Activated T-helper 1 cell treated with anti-CD3 and anti-CD28 coated beads, Interleukin-2, amount 50 U/mL, for 16 hours (primary cell): ENCODE data around the gene RAI14.
"Not testable (repeated sequence)": the region's sequence is repeated elsewhere in the genome, so short reads cannot be mapped to it uniquely, and the experiment has no call there.

Experiments used
- DNase-seq, 2 donors: peaks; one replicate each; pipeline ENCODE4 v3.0.0-alpha.2; 2020; ENCODE audit warnings: low read depth in 1 of 2, low spot score in 1 of 2

RAI14 gene

GRCh38 chr5:34724741-34725140 is 68.6 kb downstream of the RAI14 start:
- no peak for DNase-seq

DNA sequence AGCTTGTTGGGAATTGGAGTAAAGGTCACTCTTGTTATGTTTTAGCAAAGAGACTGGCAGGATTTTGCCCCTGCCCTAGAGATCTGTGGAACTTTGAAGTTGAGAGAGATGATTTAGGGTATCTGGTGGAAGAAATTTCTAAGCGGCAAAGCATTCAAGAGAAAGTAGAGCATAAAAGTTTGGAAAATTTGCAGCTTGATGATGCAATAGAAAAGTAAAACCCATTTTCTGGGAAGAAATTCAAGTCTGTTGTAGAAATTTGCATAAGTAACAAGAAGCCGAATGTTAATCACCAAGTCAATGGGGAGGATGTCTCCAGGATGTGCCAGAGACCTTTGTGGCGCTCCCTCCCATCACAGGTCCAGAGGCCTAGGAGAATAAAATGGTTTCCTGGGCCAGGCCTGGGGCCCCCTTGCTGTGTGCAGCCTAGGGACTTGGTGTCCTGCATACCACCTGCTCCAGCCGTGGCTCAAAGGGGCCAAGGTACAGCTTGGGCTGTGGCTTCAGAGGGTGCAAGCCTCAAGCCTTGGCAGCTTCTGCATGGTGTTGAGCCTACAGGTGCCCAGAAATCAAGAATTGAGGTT is 71.1 kb downstream of the RAI14 start:
- DNase-seq = not testable (repeated sequence)

- DNase-seq = no peak
Observed at GRCh38 chr5:34728236-34728635, 72.1 kb downstream of the RAI14 start.

GRCh38 chr5:34731435-34732232 is 75.5 kb downstream of the RAI14 start:
- DNase-seq = no peak

DNA sequence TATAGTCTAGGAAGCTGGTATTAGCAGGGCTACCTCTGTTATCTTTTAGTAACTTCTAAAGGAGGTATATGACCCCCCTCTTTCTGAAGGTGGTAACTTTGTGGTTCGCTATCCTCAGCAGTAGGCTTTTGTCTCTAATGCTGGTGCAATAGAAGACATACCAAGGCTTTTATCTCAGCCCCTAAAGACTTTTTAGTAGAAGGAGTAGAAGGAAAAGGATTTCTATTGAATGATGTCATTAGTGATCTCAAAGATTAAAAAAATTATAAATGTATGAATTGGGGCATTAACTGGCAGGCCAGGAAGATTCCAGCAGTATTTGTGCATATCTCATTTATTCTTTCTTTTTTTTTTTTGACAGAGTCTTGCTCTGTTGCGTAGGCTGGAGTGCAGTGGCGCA is 78.2 kb downstream of the RAI14 start:
- no peak for DNase-seq

GRCh38 chr5:34735491-34736426 is 79.6 kb downstream of the RAI14 start:
- DNase-seq = no peak

- DNase-seq = no peak
Observed at GRCh38 chr5:34736445-34737115, 80.5 kb downstream of the RAI14 start.

DNA sequence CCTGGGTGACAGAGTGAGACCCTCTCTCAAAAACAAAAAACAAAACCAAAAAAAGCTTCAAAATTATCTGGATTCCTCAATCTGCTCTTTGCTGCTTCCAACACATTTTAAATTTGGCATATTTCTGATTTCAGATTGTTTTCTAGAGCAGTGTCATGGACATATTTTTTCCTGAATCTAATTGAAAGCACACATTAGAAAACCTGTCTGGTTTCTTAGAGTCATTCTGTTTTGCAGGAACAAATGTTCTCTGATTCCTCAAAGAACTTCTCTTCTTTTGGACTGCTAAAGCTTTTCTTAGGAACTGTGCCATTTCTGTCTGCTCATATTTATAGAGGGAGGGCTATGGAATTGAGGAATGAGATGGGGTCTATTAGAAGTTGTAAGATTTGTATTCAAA is 81.6 kb downstream of the RAI14 start:
- no peak for DNase-seq

DNA sequence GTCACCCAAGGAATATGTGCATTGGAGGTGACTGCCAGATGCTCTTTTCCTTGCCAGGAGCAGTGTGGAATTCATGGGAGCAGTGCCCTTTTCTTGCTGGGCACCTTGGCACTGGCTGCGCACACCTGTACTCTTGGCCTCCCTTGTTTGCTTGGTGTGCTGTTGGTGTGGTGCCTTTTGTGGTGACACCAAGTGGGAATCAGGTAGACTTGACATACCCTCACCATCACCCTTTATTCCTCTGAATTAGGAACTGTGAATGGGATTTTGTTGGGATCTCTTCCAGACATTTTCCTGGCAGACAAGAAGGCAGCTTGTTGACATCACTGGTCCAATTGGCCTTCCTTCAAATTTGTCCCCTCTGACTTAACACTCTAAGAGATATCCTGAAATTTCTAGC is 82.3 kb downstream of the RAI14 start:
- DNase-seq = no peak

- no peak for DNase-seq
Observed at GRCh38 chr5:34740389-34740806, 84.3 kb downstream of the RAI14 start.

DNA sequence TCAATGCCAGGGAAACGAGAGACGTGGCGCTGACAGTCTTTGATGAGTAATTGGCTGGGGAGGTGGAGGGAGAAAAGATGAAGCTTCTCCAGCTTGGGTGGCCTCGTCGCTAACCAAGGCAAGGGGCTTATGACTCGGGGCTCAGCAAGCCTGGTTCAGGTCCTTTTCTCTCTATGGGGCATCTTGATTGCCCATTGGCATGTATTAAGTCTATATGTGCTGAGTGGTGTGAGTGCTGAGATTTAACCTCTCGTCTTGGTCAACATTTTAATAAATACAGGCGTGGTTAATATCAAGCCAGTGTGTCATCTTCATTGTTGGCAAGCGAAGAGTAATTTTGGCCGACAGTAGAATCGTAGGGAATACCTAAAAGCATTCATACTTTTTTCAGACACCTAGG is 85.9 kb downstream of the RAI14 start:
- no peak for DNase-seq

- no peak for DNase-seq
Observed at GRCh38 chr5:34743878-34744277, 87.8 kb downstream of the RAI14 start.

- DNase-seq = no peak
Observed at GRCh38 chr5:34748431-34748830, 92.3 kb downstream of the RAI14 start.

GRCh38 chr5:34749431-34749873 is 93.3 kb downstream of the RAI14 start:
- no peak for DNase-seq

DNA sequence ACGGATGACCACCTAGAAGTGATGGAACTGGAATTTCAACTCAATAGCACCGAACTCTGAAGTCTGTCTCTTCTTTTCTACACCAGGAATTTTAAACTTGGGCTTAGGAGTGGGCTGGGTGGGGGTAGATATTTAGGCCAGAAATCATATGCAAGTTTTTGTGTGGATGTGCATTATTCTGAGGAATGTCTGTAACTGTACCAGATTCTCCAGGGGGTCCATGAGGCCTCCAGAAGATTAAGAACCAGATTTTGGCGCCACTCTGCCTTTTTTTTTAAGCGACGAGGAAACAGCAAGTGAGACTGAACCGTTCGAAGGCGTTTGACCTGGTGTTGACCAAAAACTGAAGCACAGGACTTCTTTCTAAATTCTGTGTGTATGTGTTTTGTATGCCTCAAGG is 94.1 kb downstream of the RAI14 start:
- no peak for DNase-seq

GRCh38 chr5:34751807-34752736 is 95.9 kb downstream of the RAI14 start:
- no peak for DNase-seq

- DNase-seq = not testable (repeated sequence)
Observed at GRCh38 chr5:34753236-34753635, 97.1 kb downstream of the RAI14 start.

- no peak for DNase-seq
Observed at GRCh38 chr5:34755926-34756325, 99.8 kb downstream of the RAI14 start.

DNA sequence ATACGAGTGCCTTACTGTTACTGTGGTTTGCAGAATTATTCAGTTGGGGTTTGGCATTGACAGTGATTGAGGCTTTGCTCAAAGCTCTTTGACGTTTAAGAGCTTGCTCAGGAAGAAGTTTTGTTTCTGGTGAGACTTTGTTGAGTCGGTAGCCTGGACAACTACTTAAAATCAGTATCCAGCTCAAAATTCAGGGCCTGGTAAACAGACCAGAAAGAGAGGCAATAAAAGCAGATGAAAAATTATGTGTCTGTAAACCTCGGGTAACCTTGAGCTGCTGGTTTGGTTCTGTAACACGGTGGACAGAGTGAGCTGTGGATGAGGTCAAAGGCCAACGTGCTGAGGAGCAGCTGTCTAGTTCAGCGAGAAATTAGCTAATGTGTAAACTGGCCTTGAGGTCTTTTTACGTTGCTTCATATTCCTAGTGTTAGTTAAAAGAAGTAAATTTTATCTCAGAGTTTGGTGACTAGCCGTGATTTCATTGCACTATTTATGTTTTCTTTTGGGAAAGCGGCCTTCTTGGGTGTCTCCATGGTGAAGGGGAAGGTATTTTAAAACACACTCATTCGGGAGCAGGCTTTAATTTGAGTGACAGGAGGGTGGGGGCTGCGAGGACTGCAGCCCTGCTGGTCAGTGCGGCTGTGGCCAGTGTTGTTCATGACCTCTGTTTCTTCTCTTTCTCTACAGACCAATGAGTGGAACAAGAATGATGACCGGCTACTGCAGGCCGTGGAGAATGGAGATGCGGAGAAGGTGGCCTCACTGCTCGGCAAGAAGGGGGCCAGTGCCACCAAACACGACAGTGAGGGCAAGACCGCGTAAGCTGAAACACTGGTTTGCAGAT is 100.9 kb downstream of the RAI14 start:
- DNase-seq = no peak
